Measurements from ENCODE around the gene LHPP.

DNA sequence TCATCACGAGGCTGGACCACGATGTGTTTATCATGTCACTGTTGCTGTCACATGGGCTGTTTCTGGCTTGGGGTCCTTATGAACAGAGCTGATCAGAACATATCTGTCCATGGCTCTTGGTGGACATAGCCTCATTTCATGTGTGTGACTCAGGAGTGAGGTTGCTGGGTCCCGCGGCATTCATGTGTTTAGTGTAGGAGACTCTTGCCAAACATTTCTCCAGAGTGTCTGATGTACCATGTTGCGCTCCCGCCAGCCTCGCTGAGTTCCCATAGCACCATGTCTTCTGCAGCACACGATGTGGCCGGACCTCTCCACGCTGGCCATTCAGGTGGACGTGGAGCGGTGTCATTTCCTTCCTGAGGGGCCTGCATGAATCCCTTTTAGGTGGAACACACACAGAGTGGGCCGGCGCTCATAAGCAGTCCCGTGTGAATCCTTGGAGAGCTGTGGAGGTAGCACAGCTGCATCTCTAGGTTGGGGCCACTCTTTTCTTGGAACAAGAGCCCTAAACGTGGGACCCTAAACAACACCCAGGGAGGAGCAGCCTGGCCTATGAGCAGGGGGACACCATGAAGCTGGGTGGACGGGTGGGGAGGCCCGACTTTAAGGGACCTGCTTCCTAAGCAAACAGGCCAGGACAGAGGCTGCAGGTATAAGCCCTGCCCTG is 134.6 kb downstream of the LHPP start:
- TF ChIP-seq, protein P1, sequence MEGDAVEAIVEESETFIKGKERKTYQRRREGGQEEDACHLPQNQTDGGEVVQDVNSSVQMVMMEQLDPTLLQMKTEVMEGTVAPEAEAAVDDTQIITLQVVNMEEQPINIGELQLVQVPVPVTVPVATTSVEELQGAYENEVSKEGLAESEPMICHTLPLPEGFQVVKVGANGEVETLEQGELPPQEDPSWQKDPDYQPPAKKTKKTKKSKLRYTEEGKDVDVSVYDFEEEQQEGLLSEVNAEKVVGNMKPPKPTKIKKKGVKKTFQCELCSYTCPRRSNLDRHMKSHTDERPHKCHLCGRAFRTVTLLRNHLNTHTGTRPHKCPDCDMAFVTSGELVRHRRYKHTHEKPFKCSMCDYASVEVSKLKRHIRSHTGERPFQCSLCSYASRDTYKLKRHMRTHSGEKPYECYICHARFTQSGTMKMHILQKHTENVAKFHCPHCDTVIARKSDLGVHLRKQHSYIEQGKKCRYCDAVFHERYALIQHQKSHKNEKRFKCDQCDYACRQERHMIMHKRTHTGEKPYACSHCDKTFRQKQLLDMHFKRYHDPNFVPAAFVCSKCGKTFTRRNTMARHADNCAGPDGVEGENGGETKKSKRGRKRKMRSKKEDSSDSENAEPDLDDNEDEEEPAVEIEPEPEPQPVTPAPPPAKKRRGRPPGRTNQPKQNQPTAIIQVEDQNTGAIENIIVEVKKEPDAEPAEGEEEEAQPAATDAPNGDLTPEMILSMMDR (IDR thresholded peaks at IDR 0.05; ENCODE audit: low read length) = no peak
- TF ChIP-seq EZH2 (IDR thresholded peaks at IDR 0.05; ENCODE audit: borderline replicate concordance, low read length) = no peak
